CD8-positive, alpha-beta memory T cell (primary cell): ENCODE measurements around the gene LGALSL. TPM values are rescaled to one million over a fixed set of nuclear protein-coding genes. Genes with fewer than 3 reads are reported as not detected.

Source experiments
- CTCF ChIA-PET: fragments of 350-600 bp; sonication (Branson Sonifier 250); formaldehyde crosslinking; loops from one replicate; lab custom pipeline; 2021; ENCODE audit warnings: antibody characterized with exemption; lab: Charles Lee
- POLR2A ChIA-PET: fragments of 350-600 bp; sonication (Branson Sonifier 250); formaldehyde crosslinking; loops from one replicate; lab custom pipeline; 2021; ENCODE audit warnings: antibody characterized with exemption; lab: Charles Lee
- DNase-seq, 5 donors: peaks; one replicate each; pipeline versions ENCODE4 v3.0.0 to v3.0.0-alpha.2; 2020 to 2022; ENCODE audit warnings: mixed read lengths in 1 of 5
- H3K27ac ChIP-seq: one replicate; pipeline ENCODE4 v1.7.0; 2013; ENCODE audit warnings: low read depth, mild to moderate bottlenecking, low read length, moderate library complexity
- H3K27me3 ChIP-seq: 2 replicates; pipeline ENCODE4 v1.7.0; 2013; ENCODE audit warnings: low read length, mild to moderate bottlenecking; ENCODE audit not compliant: insufficient read depth, poor library complexity, severe bottlenecking
- H3K36me3 ChIP-seq: 2 replicates; pipeline ENCODE4 v1.7.0; 2013; ENCODE audit warnings: mild to moderate bottlenecking, low read length, moderate library complexity; ENCODE audit not compliant: insufficient read depth
- H3K4me1 ChIP-seq: 2 replicates; pipeline ENCODE4 v1.7.0; 2013; ENCODE audit warnings: mild to moderate bottlenecking, low read length, moderate library complexity; ENCODE audit not compliant: insufficient read depth
- H3K4me3 ChIP-seq: 2 replicates; pipeline ENCODE4 v1.7.0; 2013; ENCODE audit warnings: mild to moderate bottlenecking, low read length
- H3K9me3 ChIP-seq: 2 replicates; pipeline ENCODE4 v1.7.0; 2013; ENCODE audit warnings: mild to moderate bottlenecking, low read length
- H3K27ac Mint-ChIP-seq, 8 donors: one replicate each; pipeline ENCODE4 v1.8.0; 2020 to 2021; ENCODE audit warnings: mixed read lengths in 8 of 8, mild to moderate bottlenecking in 6 of 8, inconsistent platforms in 3 of 8, moderate library complexity in 3 of 8
- H3K27me3 Mint-ChIP-seq, 2 donors: one replicate each; pipeline ENCODE4 v1.8.0; 2020 to 2021; ENCODE audit warnings: mixed read lengths in 2 of 2, mild to moderate bottlenecking in 1 of 2, moderate library complexity in 1 of 2
- H3K36me3 Mint-ChIP-seq, 3 donors: one replicate each; pipeline ENCODE4 v1.8.0; 2020 to 2021; ENCODE audit warnings: mixed read lengths in 3 of 3, inconsistent platforms in 1 of 3, mild to moderate bottlenecking in 1 of 3
- H3K4me1 Mint-ChIP-seq, 3 donors: one replicate each; pipeline ENCODE4 v1.8.0; 2020 to 2021; ENCODE audit warnings: mixed read lengths in 3 of 3, inconsistent platforms in 1 of 3, mild to moderate bottlenecking in 1 of 3
- H3K4me3 Mint-ChIP-seq, 7 donors: one replicate each; pipeline ENCODE4 v1.8.0; 2020 to 2021; ENCODE audit warnings: mixed read lengths in 7 of 7, mild to moderate bottlenecking in 6 of 7, moderate library complexity in 4 of 7, inconsistent platforms in 2 of 7
- H3K9me3 Mint-ChIP-seq, 5 donors: one replicate each; pipeline ENCODE4 v1.8.0; 2020 to 2022; ENCODE audit warnings: mixed read lengths in 5 of 5, mild to moderate bottlenecking in 3 of 5, moderate library complexity in 2 of 5, inconsistent platforms in 1 of 5
- polyA plus RNA-seq: library from polyadenylated mRNA; unstranded; fragments of 300-500 nt; fragmentation: Illumina TruSeq; gene quantifications from one replicate; pipeline ENCODE4 v1.2.3, GENCODE V29; 2021
- total RNA-seq, 2 experiments: library from RNA; stranded (reverse); gene quantifications; one replicate each; pipeline ENCODE4 v1.2.3, GENCODE V29; 2021

Gene LGALSL
- total and polyA plus RNA-seq, 3 experiments from 2014 or later = 0.72 to 0.98 (median 0.84) TPM

DNA sequence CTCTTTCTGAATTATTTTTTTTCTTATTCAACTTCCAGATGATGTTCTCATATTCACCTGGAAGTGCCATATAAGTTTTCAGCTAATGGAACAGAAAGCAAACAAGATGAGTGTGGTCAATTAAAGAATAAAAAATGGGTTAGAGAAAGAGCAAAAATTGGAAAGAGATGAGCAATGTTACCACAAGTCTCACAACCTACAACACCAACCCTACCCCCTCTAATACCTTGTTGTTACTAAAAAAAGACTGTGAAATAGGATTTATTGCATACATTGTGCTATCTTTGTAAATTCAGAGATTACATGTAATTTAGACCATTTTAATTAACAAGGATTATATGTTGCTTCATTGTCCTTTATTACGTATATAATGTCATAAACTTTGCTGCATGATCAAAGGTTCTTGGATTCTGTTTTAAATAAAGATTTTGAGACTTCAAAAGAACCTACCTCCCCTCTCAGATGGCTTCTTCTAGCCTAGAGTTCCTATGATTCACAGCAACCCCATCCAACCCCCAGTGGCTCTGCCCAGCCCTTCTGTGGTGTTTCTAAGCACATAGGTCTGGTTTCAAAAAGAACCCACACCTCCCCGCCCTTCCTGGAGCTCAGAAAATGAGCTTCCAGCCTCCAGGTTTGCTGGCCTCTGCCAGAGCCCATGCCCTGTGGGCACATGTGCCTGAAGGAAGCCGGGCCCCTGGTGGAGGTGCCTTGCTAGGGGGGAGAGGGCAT lies 24.7 kb downstream of the LGALSL start:
- H3K36me3 ChIP-seq = no peaks in the 10 kb centered on the region
- no peak for DNase-seq
- H3K27me3 ChIP-seq = no peaks in the 10 kb centered on the region
- CTCF ChIA-PET = interaction anchor here (2.9 to 5.8 kb wide), 2 partner anchors 10 to 148 kb away, joined by 8 to 21 read pairs; no protein-coding TSS in a partner anchor
- H3K4me1 ChIP-seq = no peaks in the 10 kb centered on the region
- POLR2A ChIA-PET = no interaction called here
- Mint-ChIP-seq H3K27ac (no peak overlapping the region), H3K4me3 (no peak overlapping the region), H3K27me3 (peaks cover 0 to 7% of the 10 kb centered on the region in 2 donors), H3K4me1 (no peaks in the 10 kb centered on the region), H3K36me3 (no peaks in the 10 kb centered on the region), H3K9me3 (no peaks in the 10 kb centered on the region)
- no peaks in the 10 kb centered on the region for H3K9me3 ChIP-seq
- H3K27ac ChIP-seq = no peak overlapping the region
- H3K4me3 ChIP-seq = no peak overlapping the region

DNA sequence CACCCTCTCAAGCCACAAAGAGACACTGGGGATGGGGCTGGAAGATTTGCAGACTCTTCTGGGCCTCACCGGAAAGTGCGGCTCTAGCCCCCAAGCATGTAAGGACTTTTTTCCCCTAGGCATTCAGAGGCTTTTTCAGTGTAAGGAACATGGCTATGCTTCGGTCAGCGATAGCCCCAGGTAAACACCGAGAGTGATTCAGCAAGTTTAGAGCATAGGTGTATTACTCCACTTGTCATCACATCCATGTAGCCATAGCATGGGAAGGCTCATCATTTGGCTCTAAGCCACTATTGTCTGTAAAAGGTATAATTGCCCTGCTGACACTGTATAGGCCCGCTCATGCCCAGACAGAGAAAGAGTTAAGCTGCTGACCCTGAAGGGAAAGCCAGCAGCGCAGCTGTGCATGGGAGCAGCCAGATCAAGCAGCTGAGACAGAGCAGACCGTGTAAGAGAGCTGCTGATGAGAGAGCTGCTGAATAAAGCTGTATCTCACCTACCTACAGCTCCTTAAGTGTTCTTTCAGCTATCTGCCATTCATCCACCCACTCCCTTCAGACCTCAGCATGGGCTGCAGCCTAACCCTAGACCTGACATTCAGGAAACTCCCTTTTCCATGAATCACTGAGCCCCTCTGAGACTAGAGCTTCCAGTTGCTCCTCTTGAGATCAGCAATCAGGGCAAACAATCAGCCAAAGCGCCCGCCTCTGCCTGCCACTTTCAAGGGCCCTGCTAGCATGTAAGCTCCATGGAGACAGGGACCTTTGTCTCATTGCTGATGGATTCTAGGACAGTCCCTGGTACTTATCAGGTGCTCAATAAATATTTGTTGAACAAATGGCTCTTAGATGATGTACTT lies 25.5 kb downstream of the LGALSL start:
- ChIA-PET POLR2A (no interaction called here), CTCF (interaction anchor here (2.9 to 5.8 kb wide), 2 partner anchors 9 to 149 kb away, joined by 8 to 21 read pairs; no protein-coding TSS in a partner anchor)
- H3K9me3 Mint-ChIP-seq = no peaks in the 10 kb centered on the region
- peaks cover 0 to 5% of the 10 kb centered on the region in 2 donors for H3K27me3 Mint-ChIP-seq
- Histone ChIP-seq H3K4me1 (no peaks in the 10 kb centered on the region), H3K4me3 (no peak overlapping the region), H3K27ac (no peak overlapping the region), H3K27me3 (no peaks in the 10 kb centered on the region), H3K36me3 (no peaks in the 10 kb centered on the region), H3K9me3 (no peaks in the 10 kb centered on the region)
- H3K27ac Mint-ChIP-seq = peak overlapping the region in 1 of 8 donors; percentile 47
- no peak for DNase-seq
- no peaks in the 10 kb centered on the region for H3K4me1 Mint-ChIP-seq
- H3K36me3 Mint-ChIP-seq = no peaks in the 10 kb centered on the region
- no peak overlapping the region for H3K4me3 Mint-ChIP-seq

DNA sequence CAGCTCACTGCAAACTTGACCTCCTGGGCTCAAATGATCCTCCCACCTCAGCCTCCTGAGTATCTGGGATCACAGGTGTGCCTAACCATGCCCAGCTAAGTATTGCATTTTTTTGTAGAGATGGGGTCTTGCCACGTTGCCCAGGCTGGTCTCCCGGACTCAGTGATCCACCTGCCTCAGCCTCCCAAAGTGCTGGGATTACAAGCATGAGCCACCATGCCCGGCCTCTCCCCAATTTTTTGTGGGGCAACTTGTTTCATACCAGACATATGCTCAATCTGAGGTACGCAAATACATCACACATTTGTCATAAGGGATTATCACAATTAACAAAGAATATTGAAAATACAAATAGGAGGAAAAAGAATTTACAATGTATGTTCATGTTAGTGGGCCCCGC lies 27.7 kb downstream of the LGALSL start:
- DNase-seq = no peak
- H3K27me3 Mint-ChIP-seq = peaks cover 2 to 5% of the 10 kb centered on the region in 2 donors
- H3K27ac Mint-ChIP-seq = no peak overlapping the region

DNA sequence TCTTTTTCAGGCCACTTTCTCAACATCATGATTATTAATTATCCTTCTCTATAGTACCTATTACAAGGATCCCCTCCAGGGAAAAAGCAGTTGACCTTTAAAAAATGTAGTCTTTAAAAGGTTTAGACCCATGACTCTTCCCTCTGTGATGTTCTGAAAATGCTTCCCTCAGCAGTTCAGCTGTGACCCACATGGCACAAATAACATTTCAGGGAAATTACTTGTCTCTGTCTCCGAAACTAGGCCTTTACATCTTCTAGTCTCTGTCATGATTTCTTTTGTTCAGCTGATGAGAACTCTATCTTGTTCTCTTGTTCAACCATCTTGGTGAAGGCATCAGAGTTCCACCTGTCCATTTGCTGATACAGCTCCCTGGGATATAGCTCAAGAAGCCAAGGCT lies 28.3 kb downstream of the LGALSL start:
- ChIA-PET CTCF (interaction anchor here (2.6 kb wide), 1 partner anchor 152 kb away, joined by 11 read pairs; no protein-coding TSS in a partner anchor), POLR2A (interaction anchor here (0.7 kb wide), 1 partner anchor 818 kb away, joined by 4 read pairs; no protein-coding TSS in a partner anchor)
- Mint-ChIP-seq H3K4me3 (no peak overlapping the region), H3K27ac (no peak overlapping the region), H3K4me1 (no peaks in the 10 kb centered on the region), H3K36me3 (no peaks in the 10 kb centered on the region), H3K9me3 (no peaks in the 10 kb centered on the region), H3K27me3 (peaks cover 2 to 10% of the 10 kb centered on the region in 2 donors)
- no peaks in the 10 kb centered on the region for H3K9me3 ChIP-seq
- no peak overlapping the region for H3K27ac ChIP-seq
- H3K36me3 ChIP-seq = no peaks in the 10 kb centered on the region
- no peaks in the 10 kb centered on the region for H3K27me3 ChIP-seq
- H3K4me3 ChIP-seq = no peak overlapping the region
- no peaks in the 10 kb centered on the region for H3K4me1 ChIP-seq
- DNase-seq = no peak

More for the DNA sequence above, 27.7 kb downstream of the LGALSL start:
- no peaks in the 10 kb centered on the region for H3K9me3 ChIP-seq
- CTCF ChIA-PET = interaction anchor here (2.6 kb wide), 1 partner anchor 151 kb away, joined by 11 read pairs; no protein-coding TSS in a partner anchor
- no peak overlapping the region for H3K27ac ChIP-seq
- H3K36me3 ChIP-seq = no peaks in the 10 kb centered on the region
- POLR2A ChIA-PET = interaction anchor here (0.7 kb wide), 1 partner anchor 819 kb away, joined by 4 read pairs; no protein-coding TSS in a partner anchor
- H3K27me3 ChIP-seq = no peaks in the 10 kb centered on the region
- H3K4me1 ChIP-seq = no peaks in the 10 kb centered on the region
- Mint-ChIP-seq H3K36me3 (no peaks in the 10 kb centered on the region), H3K9me3 (no peaks in the 10 kb centered on the region), H3K4me1 (no peaks in the 10 kb centered on the region), H3K4me3 (no peak overlapping the region)
- H3K4me3 ChIP-seq = no peak overlapping the region

DNA sequence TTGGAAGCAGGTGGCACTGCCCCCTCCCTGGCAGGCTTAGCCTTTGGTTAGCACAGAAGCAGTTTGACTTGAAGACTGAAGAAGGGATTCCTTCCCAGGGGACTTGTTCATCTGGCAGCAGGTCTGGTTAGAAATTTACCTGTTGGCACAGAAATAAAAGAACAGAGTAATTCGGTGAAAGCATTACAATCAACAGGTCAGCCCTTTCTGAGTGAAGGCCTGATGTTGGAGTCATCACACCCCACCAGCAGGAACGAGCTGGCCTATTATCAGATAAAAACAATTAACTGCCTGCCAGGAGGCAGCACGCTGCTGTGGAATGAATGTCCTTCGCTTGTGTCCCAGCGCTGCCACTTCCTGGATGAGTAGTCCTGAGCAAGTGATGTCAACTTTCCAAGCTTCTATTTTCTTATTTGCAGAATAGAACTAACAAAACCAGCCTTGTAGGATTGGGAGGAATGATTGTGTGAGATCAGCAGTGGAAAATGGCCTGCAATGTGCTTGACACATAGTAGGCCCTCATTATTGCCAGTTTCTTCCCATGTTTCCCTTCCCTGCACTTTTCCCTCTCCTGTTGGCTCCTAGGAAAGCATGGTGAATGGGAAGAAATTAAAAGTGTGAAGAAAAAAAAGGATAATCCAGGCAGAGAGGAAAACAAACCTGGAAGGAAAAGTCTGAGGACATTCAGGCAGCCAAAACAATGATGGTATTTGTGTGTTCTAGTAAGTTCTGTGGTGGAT lies 29.0 kb downstream of the LGALSL start:
- H3K27ac ChIP-seq = no peak overlapping the region
- peaks cover 0 to 2% (median 0%) of the 10 kb centered on the region in 3 donors for H3K4me1 Mint-ChIP-seq
- H3K4me3 Mint-ChIP-seq = no peak overlapping the region
- no peaks in the 10 kb centered on the region for H3K36me3 ChIP-seq
- no peaks in the 10 kb centered on the region for H3K4me1 ChIP-seq
- H3K4me3 ChIP-seq = no peak overlapping the region
- H3K27me3 Mint-ChIP-seq = peaks cover 2 to 10% of the 10 kb centered on the region in 2 donors
- no peaks in the 10 kb centered on the region for H3K36me3 Mint-ChIP-seq
- no peak for DNase-seq
- H3K9me3 ChIP-seq = no peaks in the 10 kb centered on the region
- H3K9me3 Mint-ChIP-seq = no peaks in the 10 kb centered on the region
- ChIA-PET POLR2A (no interaction called here), CTCF (interaction anchor here (2.6 kb wide), 1 partner anchor 152 kb away, joined by 11 read pairs; no protein-coding TSS in a partner anchor)
- peak overlapping the region in 1 of 8 donors; percentile 51 for H3K27ac Mint-ChIP-seq
- H3K27me3 ChIP-seq = no peaks in the 10 kb centered on the region

DNA sequence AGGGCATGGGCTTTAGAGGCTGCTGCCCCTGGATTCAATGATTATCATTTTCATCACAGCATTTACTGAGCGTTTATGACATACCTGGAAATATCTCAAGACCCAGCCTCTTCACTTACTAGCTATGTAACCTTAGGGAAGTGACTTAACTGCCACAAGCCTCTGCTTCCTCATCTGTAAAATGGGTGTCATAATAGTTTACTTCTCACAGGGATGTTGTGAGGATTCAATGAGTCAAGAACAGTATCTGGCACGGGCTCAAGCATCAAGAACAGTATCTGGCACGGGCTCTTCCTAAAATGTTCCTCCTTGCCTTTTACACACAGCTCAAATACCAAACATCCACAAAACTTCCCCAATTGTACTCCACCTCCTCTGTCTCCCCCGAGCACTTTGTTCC lies 31.4 kb downstream of the LGALSL start:
- peaks cover 5 to 10% of the 10 kb centered on the region in 2 donors for H3K27me3 Mint-ChIP-seq
- H3K27ac Mint-ChIP-seq = peak overlapping the region in 1 of 8 donors; percentile 12
- H3K36me3 Mint-ChIP-seq = no peaks in the 10 kb centered on the region
- Histone ChIP-seq H3K27ac (no peak overlapping the region), H3K36me3 (no peaks in the 10 kb centered on the region), H3K4me1 (peaks cover 4% of the 10 kb centered on the region), H3K4me3 (no peak overlapping the region), H3K27me3 (no peaks in the 10 kb centered on the region), H3K9me3 (no peaks in the 10 kb centered on the region)
- no peaks in the 10 kb centered on the region for H3K9me3 Mint-ChIP-seq
- DNase-seq = no peak
- ChIA-PET CTCF (interaction anchor here (1.2 to 7.3 kb wide), 2 partner anchors 156 to 436 kb away, joined by 3 to 184 read pairs; no protein-coding TSS in a partner anchor), POLR2A (no interaction called here)
- no peak overlapping the region for H3K4me3 Mint-ChIP-seq
- peaks cover 2 to 16% (median 11%) of the 10 kb centered on the region in 3 donors for H3K4me1 Mint-ChIP-seq

DNA sequence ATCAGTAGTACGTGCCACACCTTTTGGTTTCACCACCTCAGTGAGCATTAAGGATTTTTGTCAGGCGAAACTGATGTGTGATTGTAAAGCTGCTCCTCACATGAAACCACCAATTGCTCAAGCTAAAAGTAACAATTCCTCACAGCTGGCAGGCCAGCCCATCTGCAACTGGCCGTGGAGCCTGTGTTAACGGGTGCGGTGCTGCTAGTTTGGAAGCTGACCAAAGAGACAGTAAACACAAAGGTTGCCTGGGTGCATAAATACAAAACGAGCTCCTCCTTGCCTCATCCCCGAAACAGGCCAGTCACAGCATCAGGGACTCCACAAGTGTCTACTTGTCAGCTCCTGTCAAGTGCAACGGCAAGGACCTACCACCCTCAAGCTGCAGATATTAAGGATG lies 32.0 kb downstream of the LGALSL start:
- no peak overlapping the region for H3K4me3 Mint-ChIP-seq
- peaks cover 2 to 16% (median 11%) of the 10 kb centered on the region in 3 donors for H3K4me1 Mint-ChIP-seq
- CTCF ChIA-PET = interaction anchor here (1.0 to 7.3 kb wide), 2 partner anchors 157 to 436 kb away, joined by 3 to 184 read pairs; no protein-coding TSS in a partner anchor

More for the DNA sequence above, 32.0 kb downstream of the LGALSL start:
- POLR2A ChIA-PET = no interaction called here
- H3K27ac Mint-ChIP-seq = peak overlapping the region in 1 of 8 donors; percentile 68
- H3K36me3 ChIP-seq = no peaks in the 10 kb centered on the region
- H3K27me3 Mint-ChIP-seq = peaks cover 3 to 10% of the 10 kb centered on the region in 2 donors
- H3K9me3 ChIP-seq = no peaks in the 10 kb centered on the region
- no peak for DNase-seq
- H3K4me3 ChIP-seq = no peak overlapping the region
- peaks cover 4% of the 10 kb centered on the region for H3K4me1 ChIP-seq
- no peaks in the 10 kb centered on the region for H3K36me3 Mint-ChIP-seq
- H3K27me3 ChIP-seq = no peaks in the 10 kb centered on the region
- no peaks in the 10 kb centered on the region for H3K9me3 Mint-ChIP-seq
- H3K27ac ChIP-seq = no peak overlapping the region
